Hematopoietic multipotent progenitor cell (in vitro differentiated cells): ENCODE results near the gene LTBP2. TPM values are rescaled to one million over a fixed set of nuclear protein-coding genes. Genes with fewer than 3 reads are reported as not detected.
A peak's percentile ranks its signal among the peaks of the same experiment; 100 is the strongest.

Experiments used
- DNase-seq, 3 donors: peaks; one replicate each; pipeline ENCODE4 v3.0.0-alpha.2; 2011 to 2015; ENCODE audit warnings: low read depth in 2 of 3, low spot score in 2 of 3
- total RNA-seq: library from RNA; depleted of rRNA; stranded (reverse); fragments of >200 nt; gene quantifications from one replicate; pipeline ENCODE4 v1.2.3, GENCODE V29; 2012

LTBP2 gene
- total RNA-seq, 1 donor, result 0.27 TPM

DNA sequence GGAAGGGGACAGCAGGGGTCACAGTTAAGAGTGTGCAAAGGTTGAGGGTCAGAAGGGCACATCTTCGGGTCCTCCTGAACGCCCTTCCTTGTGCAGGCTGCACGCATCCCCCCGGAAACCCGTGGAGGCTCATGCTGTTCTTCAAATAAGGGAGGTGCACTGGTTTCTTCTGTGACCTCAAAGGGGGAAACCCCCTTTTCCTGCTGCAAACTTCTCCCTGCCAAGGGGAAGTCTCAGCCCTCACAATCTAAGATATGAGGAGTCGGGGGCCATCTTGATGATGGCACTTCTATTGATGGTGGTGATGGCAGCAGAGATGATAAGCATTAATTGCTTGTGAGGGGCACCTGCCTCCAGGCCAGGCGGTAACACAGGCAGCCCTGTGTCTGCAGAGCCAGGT is 78.5 kb downstream of the LTBP2 start:
- peak in 1 of 3 donors; percentile 12 for DNase-seq

DNA sequence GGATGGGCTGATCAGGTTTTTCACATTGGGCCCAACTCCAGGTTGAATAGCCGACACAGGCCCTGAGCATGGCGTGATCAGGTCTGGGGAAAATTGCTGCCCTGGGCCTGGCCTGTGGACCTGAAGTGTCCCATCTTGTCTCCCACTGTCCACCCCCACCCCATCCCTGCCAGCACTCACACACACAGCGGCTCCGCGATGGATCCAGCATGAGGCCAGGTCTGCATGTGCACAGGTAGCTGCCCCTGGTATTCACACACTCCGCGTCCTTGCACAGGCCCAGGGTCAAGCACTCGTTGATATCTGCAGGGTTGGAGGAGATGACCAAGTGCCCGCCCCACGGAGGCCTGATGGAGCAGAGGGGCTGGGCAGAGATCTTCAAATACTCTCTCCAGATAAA is 79.8 kb downstream of the LTBP2 start:
- no peak for DNase-seq

GRCh38 chr14:74531467-74531866 is 80.6 kb downstream of the LTBP2 start:
- peak in 1 of 3 donors; percentile 24 for DNase-seq

DNA sequence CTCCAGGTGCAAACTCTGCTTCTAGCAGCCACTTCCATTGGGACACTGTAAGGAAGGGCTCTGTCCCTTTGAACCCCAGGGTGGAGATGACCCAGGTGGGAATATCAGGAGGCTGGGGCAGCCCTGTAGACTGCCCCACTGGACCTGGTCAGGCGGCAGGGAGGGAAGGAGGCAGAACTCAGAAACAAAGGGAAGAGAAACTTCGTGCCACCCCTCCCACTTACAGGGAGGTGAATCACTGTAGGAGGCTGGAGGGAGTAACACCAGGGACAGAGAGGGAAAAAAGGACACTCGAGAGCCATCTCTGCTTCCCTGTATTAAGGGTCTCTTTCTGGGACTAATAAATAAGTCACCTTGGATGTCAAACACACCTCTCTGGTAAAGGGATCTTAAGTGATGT is 81.0 kb downstream of the LTBP2 start:
- no peak for DNase-seq

- DNase-seq, result no peak
Measured at GRCh38 chr14:74528886-74529285, 83.2 kb downstream of the LTBP2 start.

DNA sequence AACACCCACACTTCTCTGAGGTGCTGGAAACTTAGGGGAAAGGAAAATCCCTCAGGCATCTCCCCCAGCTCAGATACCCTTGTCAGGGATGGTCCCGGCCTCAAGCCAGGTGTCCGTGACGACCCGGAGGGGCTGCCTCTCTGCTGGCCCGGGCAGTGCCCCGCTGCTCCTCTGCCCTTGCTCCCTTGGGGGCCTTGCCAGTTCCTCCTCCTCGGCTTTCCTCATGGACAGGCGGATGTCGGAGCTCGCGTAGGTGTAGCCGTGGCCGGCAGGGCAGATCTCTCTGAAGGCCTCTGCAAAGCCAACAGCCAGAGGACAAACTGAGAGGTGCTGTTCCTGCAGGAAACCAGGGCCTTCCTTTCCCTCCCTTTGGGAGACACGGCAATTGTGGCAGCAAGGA is 83.6 kb downstream of the LTBP2 start:
- DNase-seq, result no peak

- DNase-seq, result no peak
Measured at GRCh38 chr14:74527736-74528280, 84.2 kb downstream of the LTBP2 start.

DNA sequence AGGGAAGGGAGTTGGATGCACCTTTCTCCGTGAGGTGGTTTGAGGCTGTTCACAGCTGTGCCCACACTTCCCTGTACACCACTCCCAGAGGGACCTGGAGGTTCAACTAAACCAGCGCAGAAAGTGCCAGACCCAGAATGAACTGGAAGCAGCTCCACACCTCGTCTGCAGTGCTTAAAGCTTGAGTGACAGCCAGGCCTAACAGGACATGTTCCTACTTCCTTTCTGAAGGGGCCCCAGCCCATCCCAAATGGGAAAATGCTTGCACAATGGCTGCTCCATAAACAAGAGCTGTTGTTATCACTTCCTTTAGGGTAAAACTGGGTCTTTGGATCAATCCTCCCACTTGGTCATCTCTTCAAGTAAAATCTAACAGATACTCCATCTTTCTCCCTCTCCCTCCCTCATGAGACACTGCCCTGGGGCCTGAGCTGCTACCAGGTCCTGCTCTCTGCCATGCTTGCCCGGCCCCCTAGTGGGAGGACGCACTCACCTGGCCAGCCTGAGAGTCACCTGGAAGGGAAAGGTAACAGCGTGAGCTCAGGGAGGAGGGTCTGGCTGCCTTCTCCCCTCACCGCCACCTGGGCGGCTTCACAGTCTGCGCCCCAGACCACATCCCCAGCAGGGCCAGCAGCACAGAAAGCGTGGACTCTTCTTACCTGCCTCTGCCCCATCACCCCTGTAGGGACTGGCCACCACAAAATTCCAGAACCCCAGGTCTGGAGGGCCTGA is 85.0 kb downstream of the LTBP2 start:
- DNase-seq, result no peak

- no peak for DNase-seq
Measured at GRCh38 chr14:74525361-74525851, 86.6 kb downstream of the LTBP2 start.

- no peak for DNase-seq
Measured at GRCh38 chr14:74524812-74525135, 87.3 kb downstream of the LTBP2 start.

GRCh38 chr14:74524076-74524811 is 87.8 kb downstream of the LTBP2 start:
- no peak for DNase-seq

DNA sequence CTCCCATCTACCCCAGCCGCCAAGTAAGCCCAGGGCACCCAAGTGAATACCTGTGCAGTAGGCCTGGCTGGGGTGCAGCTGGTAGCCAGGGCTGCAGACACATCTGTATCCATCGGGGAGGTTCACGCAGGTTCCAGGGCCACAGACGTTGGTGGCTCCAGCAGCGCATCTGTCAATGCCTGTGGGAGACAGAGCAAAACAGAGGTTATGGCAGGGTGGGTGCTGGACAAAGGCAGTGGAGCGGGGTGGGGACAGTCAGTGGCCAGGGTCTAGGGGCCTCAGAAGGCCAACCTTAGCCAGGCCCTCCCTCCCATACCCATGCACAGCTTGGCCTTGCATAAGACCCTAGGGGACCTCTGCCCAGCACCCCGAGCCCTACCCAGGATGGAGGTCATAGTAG is 89.3 kb downstream of the LTBP2 start:
- DNase-seq, result no peak

- no peak for DNase-seq
Measured at GRCh38 chr14:74521756-74522155, 90.3 kb downstream of the LTBP2 start.

DNA sequence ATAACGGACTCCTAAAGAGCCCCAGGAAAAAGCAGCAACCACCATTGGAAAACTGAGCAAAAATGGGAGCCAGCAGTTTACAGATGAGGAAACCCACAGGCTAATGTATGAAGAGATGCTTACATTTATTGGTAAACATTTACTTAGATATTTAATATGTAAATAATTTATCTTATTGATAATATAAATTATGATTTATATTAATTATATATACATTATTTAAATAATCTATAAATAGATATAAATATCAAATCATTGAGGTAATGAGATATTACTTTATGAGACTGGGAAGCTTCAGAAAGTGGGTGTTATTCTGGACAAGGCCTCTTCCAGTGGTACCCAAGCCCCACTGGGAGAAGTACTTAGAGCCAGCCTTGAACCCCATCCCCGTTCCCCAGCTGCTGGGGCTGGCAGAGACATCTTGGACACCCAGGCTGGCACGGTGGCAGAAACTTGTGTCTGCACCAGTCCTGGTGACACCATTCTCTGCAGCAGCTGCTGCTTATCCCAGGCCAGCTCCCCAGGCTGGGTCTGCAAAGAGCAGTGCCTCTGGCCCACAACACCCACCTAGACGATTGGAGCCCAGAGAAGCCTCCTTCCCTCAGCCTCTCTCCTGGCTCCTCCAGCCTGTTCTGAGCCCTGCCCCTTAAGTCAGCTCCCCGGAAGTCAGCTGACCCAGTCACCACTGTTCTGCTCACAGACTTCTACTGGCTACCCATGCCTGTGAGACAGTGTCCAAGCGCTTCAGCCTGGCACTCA is 92.5 kb downstream of the LTBP2 start:
- no peak for DNase-seq

DNA sequence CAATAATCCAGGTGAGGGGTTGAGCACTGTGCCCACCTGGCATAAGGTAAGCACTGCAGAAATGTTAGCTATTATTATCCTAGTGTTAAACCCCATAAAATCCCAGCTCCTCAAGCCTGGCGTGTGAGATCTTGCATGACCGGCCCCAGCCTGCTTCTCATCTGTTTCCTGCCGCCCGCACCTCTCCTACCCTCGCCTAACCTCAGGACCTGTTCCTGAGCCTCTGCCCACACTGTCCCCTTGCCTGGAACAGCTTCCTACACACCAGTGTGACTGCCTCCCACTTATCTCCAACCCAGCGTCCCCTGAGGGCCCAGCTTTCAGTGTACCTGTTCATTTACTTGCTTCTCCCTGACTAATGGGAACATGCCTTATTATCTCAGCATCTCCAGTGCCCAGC is 93.8 kb downstream of the LTBP2 start:
- no peak for DNase-seq

DNA sequence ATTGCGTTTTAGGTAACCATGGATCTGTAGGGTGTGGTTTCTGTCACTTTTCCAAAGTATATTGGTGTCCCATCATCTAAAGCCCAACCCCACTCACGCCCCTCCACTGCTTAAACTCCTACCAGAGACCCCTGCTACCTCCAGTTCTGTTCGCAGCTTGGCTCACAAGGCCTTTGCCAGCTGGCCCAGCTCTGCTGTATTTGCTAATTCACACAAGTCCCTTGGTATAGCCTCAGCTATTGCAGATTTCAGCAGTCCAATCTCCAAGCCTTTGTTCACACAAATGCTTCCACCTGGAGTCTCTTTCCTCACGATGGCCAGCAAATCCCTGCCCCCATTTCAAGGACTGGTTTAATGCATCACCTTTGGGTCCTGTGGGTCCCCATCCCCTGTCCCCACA is 94.3 kb downstream of the LTBP2 start:
- DNase-seq, result no peak

DNA sequence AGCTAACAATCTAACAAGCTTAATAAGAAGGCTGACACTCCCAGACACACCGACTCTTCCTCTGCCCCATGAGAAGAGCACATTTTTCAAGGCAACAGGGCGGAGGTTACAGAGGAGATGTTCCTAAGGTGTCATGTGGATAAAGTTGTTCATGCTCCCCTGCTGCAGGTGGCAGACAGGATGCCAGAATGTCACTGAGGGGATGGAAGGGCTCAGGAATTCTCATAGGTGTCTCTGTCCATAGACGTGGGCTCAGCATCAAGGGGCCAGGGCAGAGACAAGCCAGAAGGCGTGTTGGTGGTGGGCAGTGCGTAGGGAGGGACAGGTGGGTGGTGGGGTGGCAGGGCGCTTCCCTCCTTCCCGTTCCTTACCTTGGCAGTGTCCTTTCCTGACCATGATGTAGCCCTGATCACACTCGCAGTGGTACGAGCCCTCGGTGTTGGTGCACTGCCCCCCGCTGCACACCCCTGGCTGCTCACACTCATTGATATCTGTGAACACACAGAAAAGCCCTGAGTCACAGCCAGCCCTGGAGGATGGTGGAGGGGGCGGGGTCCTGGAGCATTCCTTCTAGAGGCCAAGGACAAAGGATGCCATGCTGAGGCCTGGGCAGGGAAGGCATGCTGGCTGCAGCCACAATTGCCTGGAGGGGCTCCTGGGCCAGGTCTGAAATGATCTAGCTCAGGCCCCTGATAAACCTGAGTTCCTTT is 95.4 kb downstream of the LTBP2 start:
- DNase-seq, result no peak

- no peak for DNase-seq
Measured at GRCh38 chr14:74515891-74516412, 96.1 kb downstream of the LTBP2 start.

DNA sequence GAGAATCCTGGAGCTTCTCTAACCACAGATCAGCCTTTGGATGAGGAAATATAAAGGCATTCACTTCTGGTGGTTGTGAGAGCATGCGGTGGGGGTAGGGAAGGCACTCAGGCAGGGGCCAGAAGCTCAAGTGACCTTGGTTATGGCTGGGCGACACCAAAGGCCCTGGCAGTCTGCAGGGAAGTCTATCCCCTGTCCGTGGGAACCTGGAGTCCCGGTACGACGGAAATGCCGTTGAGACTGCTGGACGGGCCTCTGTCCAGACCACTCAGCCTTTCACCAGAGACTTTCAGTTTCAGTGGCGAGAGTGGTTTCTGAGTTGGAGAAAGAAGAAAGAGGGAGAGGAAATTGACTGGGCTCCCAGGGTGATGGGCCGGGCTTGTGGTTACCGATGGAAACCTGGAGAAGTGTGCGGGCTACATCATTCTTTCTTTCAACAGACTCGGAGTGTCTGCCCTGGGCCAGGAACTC is 97.5 kb downstream of the LTBP2 start:
- DNase-seq, result peak in 1 of 3 donors; percentile 50
